GM23338 (cell line): ENCODE results near the gene LEAP2. TPM values are rescaled to one million over a fixed set of nuclear protein-coding genes. Genes with fewer than 3 reads are reported as not detected.

Experiments used
- ATAC-seq: fragments of 200-7000 bp; cut with Tn5 transposase; 3 replicates; pipeline ENCODE4 v1.9.1; 2020
- DNase-seq: peaks from one replicate; pipeline ENCODE4 v3.0.0-alpha.2; 2015; ENCODE audit warnings: low spot score
- H2AFZ ChIP-seq: fragments of 200-600 bp; sonication (generic); 2 replicates; pipeline ENCODE4 v1.8.0; 2016; ENCODE audit warnings: antibody characterized with exemption, mild to moderate bottlenecking, moderate library complexity
- H3F3A ChIP-seq: fragments of 200-600 bp; sonication (generic); replicated peaks from 2 replicates; pipeline ENCODE4 v1.8.0; 2017; ENCODE audit warnings: antibody characterized with exemption, mixed run types, low read depth
- H3K27ac ChIP-seq: fragments of 200-600 bp; sonication (generic); 2 replicates; pipeline ENCODE4 v1.6.1; 2016; ENCODE audit warnings: low read depth
- H3K27me3 ChIP-seq: fragments of 200-600 bp; sonication (generic); 2 replicates; pipeline ENCODE4 v1.8.0; 2016; ENCODE audit warnings: mild to moderate bottlenecking, mixed run types, moderate library complexity; ENCODE audit not compliant: insufficient read depth
- H3K36me3 ChIP-seq: fragments of 200-600 bp; sonication (generic); 2 replicates; pipeline ENCODE4 v1.8.0; 2016; ENCODE audit warnings: mild to moderate bottlenecking; ENCODE audit not compliant: insufficient read depth
- H3K4me1 ChIP-seq: fragments of 200-600 bp; sonication (generic); 2 replicates; pipeline ENCODE4 v1.8.0; 2016; ENCODE audit warnings: mild to moderate bottlenecking, moderate library complexity; ENCODE audit not compliant: insufficient read depth
- H3K4me2 ChIP-seq: fragments of 200-600 bp; sonication (generic); 2 replicates; pipeline ENCODE4 v1.7.1; 2017; ENCODE audit warnings: mixed run types
- H3K4me3 ChIP-seq: fragments of 200-600 bp; sonication (generic); 2 replicates; pipeline ENCODE4 v1.6.1; 2016; ENCODE audit warnings: mixed run types
- H3K79me2 ChIP-seq: fragments of 200-600 bp; sonication (generic); replicated peaks from 2 replicates; pipeline ENCODE4 v1.8.0; 2017; ENCODE audit warnings: mild to moderate bottlenecking; ENCODE audit not compliant: insufficient read depth
- H3K9me2 ChIP-seq: fragments of 200-600 bp; sonication (generic); 2 replicates; pipeline ENCODE4 v1.8.0; 2017; ENCODE audit not compliant: insufficient read depth
- H4K20me1 ChIP-seq: fragments of 200-600 bp; sonication (generic); replicated peaks from 2 replicates; pipeline ENCODE4 v1.8.0; 2017; ENCODE audit warnings: mild to moderate bottlenecking; ENCODE audit not compliant: insufficient read depth
- H3K27ac Mint-ChIP-seq: 2 replicates; pipeline ENCODE4 v1.8.0; 2020; ENCODE audit warnings: inconsistent platforms, mild to moderate bottlenecking, moderate library complexity, mixed read lengths
- H3K27me3 Mint-ChIP-seq: 3 replicates; pipeline ENCODE4 v1.8.0; 2022; ENCODE audit warnings: low read depth, mild to moderate bottlenecking, moderate library complexity, mixed read lengths, inconsistent platforms; ENCODE audit not compliant: insufficient read depth, poor library complexity
- H3K36me3 Mint-ChIP-seq: 3 replicates; pipeline ENCODE4 v1.8.0; 2021; ENCODE audit warnings: low read depth, mild to moderate bottlenecking, inconsistent platforms, moderate library complexity, mixed read lengths
- H3K4me1 Mint-ChIP-seq: 3 replicates; pipeline ENCODE4 v1.8.0; 2020; ENCODE audit warnings: mild to moderate bottlenecking, inconsistent platforms, mixed read lengths
- H3K4me3 Mint-ChIP-seq: 3 replicates; pipeline ENCODE4 v1.8.0; 2021; ENCODE audit warnings: moderate library complexity, mild to moderate bottlenecking, inconsistent platforms, mixed read lengths
- H3K9me3 Mint-ChIP-seq: 3 replicates; pipeline ENCODE4 v1.8.0; 2020; ENCODE audit warnings: moderate library complexity, mild to moderate bottlenecking, inconsistent platforms, mixed read lengths
- CREB1 ChIP-seq: fragments of 250-450 bp; sonication (Bioruptor Pico); IDR thresholded peaks from 2 replicates; pipeline ENCODE4 v1.5.0; 2020; ENCODE audit warnings: low read depth, mild to moderate bottlenecking, moderate library complexity
- CTCF ChIP-seq, 2 experiments: fragments of 200-600 bp in 1 of 2; sonication (generic) in 1 of 2; conservative IDR thresholded peaks; 2 replicates each; pipeline versions ENCODE4 v1.5.1 to v1.6.1; 2016 to 2017; ENCODE audit warnings: antibody characterized with exemption in 2 of 2, low read depth in 2 of 2, mild to moderate bottlenecking in 2 of 2, moderate library complexity in 1 of 2
- ETS1 ChIP-seq: IDR thresholded peaks from 2 replicates; pipeline ENCODE4 v1.6.1; 2016; ENCODE audit warnings: antibody characterized with exemption
- EZH2 ChIP-seq: fragments of 200-600 bp; sonication (generic); IDR thresholded peaks from one replicate; pipeline ENCODE4 v1.8.0; 2017; ENCODE audit warnings: antibody characterized with exemption, mild to moderate bottlenecking, low read depth; ENCODE audit not compliant: unreplicated experiment
- EZH2phosphoT487 ChIP-seq: fragments of 200-600 bp; sonication (generic); IDR thresholded peaks from one replicate; pipeline ENCODE4 v1.8.1; 2018; ENCODE audit warnings: antibody characterized with exemption; ENCODE audit not compliant: unreplicated experiment
- JUNB ChIP-seq: IDR thresholded peaks from one replicate; pipeline ENCODE4 v1.6.1; 2016; ENCODE audit warnings: antibody characterized with exemption; ENCODE audit not compliant: unreplicated experiment
- NANOG ChIP-seq: IDR thresholded peaks from 2 replicates; pipeline ENCODE4 v1.6.1; 2016; ENCODE audit warnings: antibody characterized with exemption, borderline replicate concordance
- POLR2AphosphoS5 ChIP-seq: IDR thresholded peaks from 2 replicates; pipeline ENCODE4 v1.6.1; 2016; ENCODE audit warnings: antibody characterized with exemption, low read depth
- REST ChIP-seq: IDR thresholded peaks from one replicate; pipeline ENCODE4 v1.6.1; 2018; ENCODE audit warnings: antibody characterized with exemption; ENCODE audit not compliant: unreplicated experiment
- STAT1 ChIP-seq: IDR thresholded peaks from one replicate; pipeline ENCODE4 v1.6.1; 2016; ENCODE audit warnings: antibody characterized with exemption; ENCODE audit not compliant: unreplicated experiment
- ZNF114 ChIP-seq: fragments of 250-450 bp; sonication (Bioruptor Pico); IDR thresholded peaks from 2 replicates; pipeline ENCODE4 v1.5.0; 2020; ENCODE audit warnings: mild to moderate bottlenecking, moderate library complexity
- ZNF331 ChIP-seq: fragments of 250-450 bp; sonication (Bioruptor Pico); IDR thresholded peaks from 2 replicates; pipeline ENCODE4 v1.5.0; 2020; ENCODE audit warnings: low read depth, mild to moderate bottlenecking, moderate library complexity
- ZNF462 ChIP-seq: fragments of 250-450 bp; sonication (Bioruptor Pico); IDR thresholded peaks from 2 replicates; pipeline ENCODE4 v1.5.0; 2020; ENCODE audit warnings: mild to moderate bottlenecking, moderate library complexity
- polyA plus RNA-seq: library from polyadenylated mRNA; unstranded; fragments of >200 nt; fragmentation: Nextera tagmentation; extraction: Ambion mirVana; gene quantifications from 2 replicates; pipeline ENCODE4 v1.2.1, GENCODE V29; 2016
- total RNA-seq: library from RNA; depleted of rRNA; stranded (reverse); fragments of >200 nt; shearing (Covaris generic); gene quantifications from 2 replicates; pipeline ENCODE4 v1.2.3, GENCODE V29; 2014

Gene LEAP2
- total and polyA plus RNA-seq, 2 experiments from 2014 or later: 1.5 to 1.8 TPM

- ATAC-seq: no peak
- H3K36me3 ChIP-seq: no peaks in the 10 kb centered on the region
Measured at GRCh38 chr5:132840896-132841295, 32.6 kb upstream of the LEAP2 start.

More at GRCh38 chr5:132840896-132841295, 32.6 kb upstream of the LEAP2 start:
- DNase-seq: no peak
- no peak overlapping the region for H3K27ac ChIP-seq
- no peaks in the 10 kb centered on the region for H3K9me2 ChIP-seq
- no peaks in the 10 kb centered on the region for H3K9me3 Mint-ChIP-seq
- H4K20me1 ChIP-seq: no peaks in the 10 kb centered on the region
- H3K27ac Mint-ChIP-seq: no peak overlapping the region
- no peaks in the 10 kb centered on the region for H3K4me1 ChIP-seq
- H3K27me3 Mint-ChIP-seq: peaks cover 2% of the 10 kb centered on the region
- H3F3A ChIP-seq: no peaks in the 10 kb centered on the region
- TF ChIP-seq EZH2phosphoT487 (no peak), NANOG (no peak), POLR2AphosphoS5 (no peak), EZH2 (no peak), JUNB (no peak), ZNF114 (CRISPR knock-in tag) (no peak), ZNF462 (no peak), CTCF (conservative IDR thresholded peaks at IDR 0.05; ENCODE audit: low read depth in 2 of 2) (no peak), ZNF331 (CRISPR knock-in tag) (no peak), REST (no peak), STAT1 (no peak), CREB1 (CRISPR knock-in tag) (no peak), ETS1 (no peak)
- no peaks in the 10 kb centered on the region for H3K79me2 ChIP-seq
- no peak overlapping the region for H3K4me2 ChIP-seq
- H3K36me3 Mint-ChIP-seq: no peaks in the 10 kb centered on the region
- H3K4me1 Mint-ChIP-seq: no peaks in the 10 kb centered on the region
- no peak overlapping the region for H3K4me3 Mint-ChIP-seq
- H2AFZ ChIP-seq: no peak overlapping the region
- no peak overlapping the region for H3K4me3 ChIP-seq
- H3K27me3 ChIP-seq: no peaks in the 10 kb centered on the region
